NCI-H748 (cell line): ENCODE data around the gene VWA3B.
"Not testable (repeated sequence)": the region's sequence is repeated elsewhere in the genome, so short reads cannot be mapped to it uniquely, and the experiment has no call there.

Experiments used
- DNase-seq: peaks from one replicate; lab custom pipeline; 2025; ENCODE audit not compliant: unreplicated experiment; lab: John Stamatoyannopoulos, UW

VWA3B gene

GRCh38 chr2:98084869-98085238, 2.1 kb upstream of the VWA3B start:
- peak; percentile 3 for DNase-seq

GRCh38 chr2:98085649-98086048, 1.3 kb upstream of the VWA3B start:
- peak; percentile 26 for DNase-seq

- no peak for DNase-seq
Measured at GRCh38 chr2:98087447-98088020, 567 bp downstream of the VWA3B start.

GRCh38 chr2:98088261-98088660, 1.3 kb downstream of the VWA3B start:
- no peak for DNase-seq

- no peak for DNase-seq
Measured at GRCh38 chr2:98089941-98090340, 3.0 kb downstream of the VWA3B start.

GRCh38 chr2:98090951-98091350, 4.0 kb downstream of the VWA3B start:
- no peak for DNase-seq

GRCh38 chr2:98091738-98092137, 4.8 kb downstream of the VWA3B start:
- no peak for DNase-seq

- no peak for DNase-seq
Measured at GRCh38 chr2:98093146-98093545, 6.2 kb downstream of the VWA3B start.

GRCh38 chr2:98093611-98094010, 6.6 kb downstream of the VWA3B start:
- DNase-seq = no peak

- DNase-seq = no peak
Measured at GRCh38 chr2:98099939-98100743, 13.2 kb downstream of the VWA3B start.

GRCh38 chr2:98102315-98102714, 15.3 kb downstream of the VWA3B start:
- DNase-seq = not testable (repeated sequence)

GRCh38 chr2:98102878-98103277, 15.9 kb downstream of the VWA3B start:
- DNase-seq = no peak

- DNase-seq = no peak
Measured at GRCh38 chr2:98108110-98108509, 21.1 kb downstream of the VWA3B start.

GRCh38 chr2:98110741-98111140, 23.8 kb downstream of the VWA3B start:
- DNase-seq = no peak

- peak; percentile 8 for DNase-seq
Measured at GRCh38 chr2:98114643-98115330, 27.8 kb downstream of the VWA3B start.

- no peak for DNase-seq
Measured at GRCh38 chr2:98118161-98118560, 31.2 kb downstream of the VWA3B start.

- DNase-seq = no peak
Measured at GRCh38 chr2:98118852-98119251, 31.9 kb downstream of the VWA3B start.

GRCh38 chr2:98121149-98121548, 34.2 kb downstream of the VWA3B start:
- no peak for DNase-seq

- no peak for DNase-seq
Measured at GRCh38 chr2:98122524-98122923, 35.6 kb downstream of the VWA3B start.

- DNase-seq = no peak
Measured at GRCh38 chr2:98123286-98123685, 36.3 kb downstream of the VWA3B start.

- DNase-seq = no peak
Measured at GRCh38 chr2:98126061-98126460, 39.1 kb downstream of the VWA3B start.
